SU-DHL-6 (cell line): ENCODE measurements around the gene ARHGDIA.

ENCODE experiments used
- H2AFZ ChIP-seq: fragments of 200-600 bp; sonication (generic); 2 replicates; pipeline ENCODE4 v1.6.1; 2014; ENCODE audit warnings: low read depth, mild to moderate bottlenecking, moderate library complexity, mixed read lengths, antibody characterized with exemption, low read length; ENCODE audit not compliant: severe bottlenecking
- H3F3A ChIP-seq: fragments of 200-600 bp; shearing (Covaris generic); 2 replicates; pipeline ENCODE4 v1.6.0; 2016; ENCODE audit warnings: antibody characterized with exemption, mild to moderate bottlenecking; ENCODE audit not compliant: insufficient read depth
- H3K27ac ChIP-seq: fragments of 200-600 bp; sonication (generic); 2 replicates; pipeline ENCODE4 v1.5.1; 2016; ENCODE audit warnings: low read depth, mild to moderate bottlenecking, low read length, moderate library complexity, mixed read lengths
- H3K27me3 ChIP-seq: fragments of 200-600 bp; sonication (generic), shearing (Covaris generic); 2 replicates; pipeline ENCODE4 v1.6.0; 2014; ENCODE audit warnings: mild to moderate bottlenecking, low read length
- H3K36me3 ChIP-seq: fragments of 200-600 bp; sonication (generic); 2 replicates; pipeline ENCODE4 v1.6.1; 2014; ENCODE audit warnings: mild to moderate bottlenecking, low read length, mixed read lengths
- H3K4me2 ChIP-seq: fragments of 300-600, 200-600 bp; shearing (Covaris generic), sonication (generic); 2 replicates; pipeline ENCODE4 v1.6.0; 2014; ENCODE audit warnings: low read length, low read depth, mild to moderate bottlenecking; ENCODE audit not compliant: poor library complexity, severe bottlenecking
- H3K4me3 ChIP-seq: fragments of 200-600 bp; sonication (generic); 2 replicates; pipeline ENCODE4 v1.5.1; 2014; ENCODE audit warnings: antibody characterized with exemption, low read length, mild to moderate bottlenecking, mixed read lengths; ENCODE audit not compliant: insufficient read depth, poor library complexity, severe bottlenecking
- H3K79me2 ChIP-seq: fragments of 200-600 bp; sonication (generic); 2 replicates; pipeline ENCODE4 v1.6.1; 2014; ENCODE audit warnings: mild to moderate bottlenecking, low read length, moderate library complexity; ENCODE audit not compliant: insufficient read depth
- H3K9ac ChIP-seq: fragments of 200-600 bp; sonication (generic); 2 replicates; pipeline ENCODE4 v1.7.0; 2014; ENCODE audit warnings: mild to moderate bottlenecking, low read length
- H3K9me2 ChIP-seq: fragments of 200-600 bp; sonication (generic); replicated peaks from 2 replicates; pipeline ENCODE4 v1.6.1; 2014; ENCODE audit warnings: low read length; ENCODE audit not compliant: insufficient read depth
- H3K9me3 ChIP-seq: fragments of 200-600 bp; sonication (generic); 2 replicates; pipeline ENCODE4 v1.6.1; 2014; ENCODE audit warnings: low read length, mixed read lengths; ENCODE audit not compliant: insufficient read depth
- H4K20me1 ChIP-seq: fragments of 200-600 bp; sonication (generic); 2 replicates; pipeline ENCODE4 v1.6.1; 2014; ENCODE audit warnings: low read depth, mild to moderate bottlenecking, antibody characterized with exemption, low read length, moderate library complexity, mixed read lengths
- EZH2phosphoT487 ChIP-seq: fragments of 200-600 bp; sonication (generic), shearing (Covaris generic); conservative IDR thresholded peaks from 2 replicates; pipeline ENCODE4 v1.6.1; 2018; ENCODE audit warnings: mild to moderate bottlenecking, antibody characterized with exemption, low read length, moderate library complexity, mixed read lengths
- TF ChIP-seq, protein P1 (sequence below): fragments of 200-600 bp; sonication (generic); IDR thresholded peaks from one replicate; pipeline ENCODE4 v1.5.1; 2017; ENCODE audit warnings: antibody characterized with exemption, mild to moderate bottlenecking, low read length, moderate library complexity; ENCODE audit not compliant: insufficient read depth, poor library complexity, severe bottlenecking

ARHGDIA gene

DNA sequence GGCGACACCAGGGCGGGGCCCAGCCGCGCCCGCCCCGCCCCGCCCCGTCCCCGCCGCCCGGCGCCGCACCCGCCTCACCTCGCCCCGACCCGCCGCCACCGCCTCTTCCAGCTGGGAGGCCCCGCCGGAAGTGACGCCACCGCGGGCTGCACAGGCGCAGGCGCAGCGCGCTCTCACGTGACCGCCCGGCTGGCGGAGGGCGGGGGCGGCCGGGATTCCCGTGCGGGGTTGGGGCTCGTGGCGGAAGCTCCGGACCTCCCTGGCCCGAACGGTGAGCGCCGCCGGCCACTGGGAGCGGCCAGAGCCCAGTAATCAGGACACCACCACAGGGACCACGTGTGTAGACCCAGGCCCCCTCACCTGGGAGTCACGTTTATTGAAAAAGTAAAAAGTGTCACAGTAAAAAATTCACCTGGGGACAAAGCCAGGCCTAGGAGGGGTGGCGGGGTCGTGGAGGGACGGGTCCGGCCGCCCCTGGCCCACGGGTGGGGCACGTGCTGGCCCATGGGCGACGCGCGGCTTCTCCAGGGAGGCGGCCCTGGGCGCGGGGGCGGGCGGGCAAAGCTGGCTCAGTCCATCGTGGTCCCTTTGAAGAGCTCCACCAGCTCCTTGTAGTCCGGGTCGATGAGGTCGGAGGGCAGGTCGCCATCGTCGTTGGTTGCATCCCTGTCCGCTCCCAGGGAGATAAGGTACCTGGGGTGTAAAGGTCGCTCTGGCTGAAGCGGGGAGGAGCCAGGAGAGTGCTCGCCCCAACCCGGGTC lies 37.8 kb downstream of the ARHGDIA start, which contains the start of gene MCRIP1:
Gene MCRIP1, minus strand, starts transcription at position 132 of the 761 bp plus-strand sequence. CDS start 8,785 bp downstream, outside the sequence.
- Histone ChIP-seq H3K79me2 (no peaks in the 10 kb centered on the region), H3K27ac (peak within 1 kb of the TSS; percentile 65), H3F3A (no peaks in the 10 kb centered on the region), H3K4me2 (peak within 1 kb of the TSS; percentile 90), H3K36me3 (no peaks in the 10 kb centered on the region), H4K20me1 (no peaks in the 10 kb centered on the region), H3K9me2 (no peaks in the 10 kb centered on the region), H3K9me3 (no peaks in the 10 kb centered on the region), H3K4me3 (peak within 1 kb of the TSS; percentile 82), H3K27me3 (no peaks in the 10 kb centered on the region), H2AFZ (peak within 1 kb of the TSS; percentile 20), H3K9ac (peak within 1 kb of the TSS; percentile 84)
- TF ChIP-seq, protein P1, sequence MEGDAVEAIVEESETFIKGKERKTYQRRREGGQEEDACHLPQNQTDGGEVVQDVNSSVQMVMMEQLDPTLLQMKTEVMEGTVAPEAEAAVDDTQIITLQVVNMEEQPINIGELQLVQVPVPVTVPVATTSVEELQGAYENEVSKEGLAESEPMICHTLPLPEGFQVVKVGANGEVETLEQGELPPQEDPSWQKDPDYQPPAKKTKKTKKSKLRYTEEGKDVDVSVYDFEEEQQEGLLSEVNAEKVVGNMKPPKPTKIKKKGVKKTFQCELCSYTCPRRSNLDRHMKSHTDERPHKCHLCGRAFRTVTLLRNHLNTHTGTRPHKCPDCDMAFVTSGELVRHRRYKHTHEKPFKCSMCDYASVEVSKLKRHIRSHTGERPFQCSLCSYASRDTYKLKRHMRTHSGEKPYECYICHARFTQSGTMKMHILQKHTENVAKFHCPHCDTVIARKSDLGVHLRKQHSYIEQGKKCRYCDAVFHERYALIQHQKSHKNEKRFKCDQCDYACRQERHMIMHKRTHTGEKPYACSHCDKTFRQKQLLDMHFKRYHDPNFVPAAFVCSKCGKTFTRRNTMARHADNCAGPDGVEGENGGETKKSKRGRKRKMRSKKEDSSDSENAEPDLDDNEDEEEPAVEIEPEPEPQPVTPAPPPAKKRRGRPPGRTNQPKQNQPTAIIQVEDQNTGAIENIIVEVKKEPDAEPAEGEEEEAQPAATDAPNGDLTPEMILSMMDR = no peak
- TF ChIP-seq EZH2phosphoT487 = no peak

GRCh38 chr17:81832608-81833159 lies 38.5 kb downstream of the ARHGDIA start:
- Histone ChIP-seq H3K79me2 (no peaks in the 10 kb centered on the region), H3F3A (no peaks in the 10 kb centered on the region), H3K27ac (peak overlapping the region; percentile 65), H3K9me2 (no peaks in the 10 kb centered on the region), H3K4me3 (peak overlapping the region; percentile 82), H3K27me3 (no peaks in the 10 kb centered on the region), H3K9me3 (no peaks in the 10 kb centered on the region), H3K36me3 (no peaks in the 10 kb centered on the region), H4K20me1 (no peaks in the 10 kb centered on the region), H3K9ac (peak overlapping the region; percentile 78), H3K4me2 (peak overlapping the region; percentile 68), H2AFZ (peak overlapping the region; percentile 20)
- no peak for TF ChIP-seq EZH2phosphoT487
- TF ChIP-seq, protein P1 = no peak

DNA sequence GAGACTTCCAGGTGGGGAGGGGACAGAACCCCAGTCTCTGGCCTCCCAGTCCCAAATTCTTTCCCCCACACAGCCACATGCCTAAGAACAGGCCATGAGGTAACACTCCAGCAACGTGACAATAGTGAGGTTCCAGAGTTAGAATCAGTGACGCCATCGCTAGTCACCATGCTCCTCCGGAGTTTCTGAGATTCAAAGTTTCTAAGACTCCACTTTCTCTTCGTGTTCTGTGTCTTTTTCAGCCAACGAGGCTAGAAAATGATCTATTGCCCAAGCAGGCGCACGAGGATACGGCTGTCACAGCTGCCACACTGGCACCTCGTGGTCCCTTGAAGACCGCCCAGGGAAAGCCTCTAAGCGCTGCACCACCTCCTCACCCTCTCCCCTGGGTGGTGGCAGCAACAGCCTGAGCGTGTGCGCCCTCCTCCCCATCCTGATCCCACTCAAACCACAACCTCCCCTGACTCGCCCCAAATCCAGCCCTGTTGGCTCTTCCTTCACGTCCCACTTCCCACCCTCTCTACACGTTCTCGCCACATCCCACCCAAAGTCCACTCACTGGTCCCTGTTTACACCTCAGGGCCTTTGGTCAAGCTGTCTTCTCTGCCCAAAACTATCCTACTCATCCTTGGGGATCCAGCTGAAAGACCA lies 39.1 kb downstream of the ARHGDIA start:
- Histone ChIP-seq H3K9ac (peak overlapping the region; percentile 78), H3F3A (no peaks in the 10 kb centered on the region), H3K4me3 (peak overlapping the region; percentile 82), H3K9me2 (no peaks in the 10 kb centered on the region), H3K4me2 (peak overlapping the region; percentile 68), H3K9me3 (no peaks in the 10 kb centered on the region), H2AFZ (peak overlapping the region; percentile 20), H4K20me1 (no peaks in the 10 kb centered on the region), H3K27me3 (no peaks in the 10 kb centered on the region), H3K36me3 (no peaks in the 10 kb centered on the region), H3K79me2 (no peaks in the 10 kb centered on the region), H3K27ac (peak overlapping the region; percentile 65)
- TF ChIP-seq, protein P1 = no peak
- TF ChIP-seq EZH2phosphoT487 = no peak
